ENCODE data around the gene SSU72. TPM values are rescaled to one million over a fixed set of nuclear protein-coding genes. Genes with fewer than 3 reads are reported as not detected.

SSU72 gene
- total RNA-seq, 2 donors from 2014 or later = 120 to 175 TPM

DNA sequence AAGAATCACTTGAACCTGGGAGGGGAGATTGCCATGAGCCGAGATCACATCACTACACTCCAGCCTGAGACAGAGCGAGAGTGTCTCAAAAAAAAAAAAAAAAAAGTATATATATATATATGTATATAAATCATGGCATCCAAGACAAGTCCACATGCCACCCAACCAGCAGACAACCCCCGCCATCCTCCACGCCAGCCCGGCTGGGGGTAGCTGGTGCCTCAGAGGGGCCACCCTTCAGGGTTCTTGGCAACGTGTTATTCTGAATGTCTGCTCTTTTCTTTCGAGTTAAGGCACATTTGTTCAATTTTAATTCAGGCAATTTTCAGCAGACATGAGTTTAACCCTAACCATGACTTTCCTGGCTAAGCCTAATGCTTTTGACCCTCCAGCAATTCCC lies 24.6 kb downstream of the SSU72 start:
- intact Hi-C loops (cut with DNase I) = no loop called here
- Histone ChIP-seq H3K36me3 (no peaks in the 10 kb centered on the region), H3K27me3 (no peaks in the 10 kb centered on the region), H3K4me1 (no peaks in the 10 kb centered on the region), H3K9ac (ENCODE audit: low read depth in 2 of 2, low read length in 2 of 2) (no peak overlapping the region), H3K27ac (no peak overlapping the region), H3K4me3 (no peak overlapping the region), H3K9me3 (no peaks in the 10 kb centered on the region)
- DNase-seq = no peak
- TF ChIP-seq, protein P1, sequence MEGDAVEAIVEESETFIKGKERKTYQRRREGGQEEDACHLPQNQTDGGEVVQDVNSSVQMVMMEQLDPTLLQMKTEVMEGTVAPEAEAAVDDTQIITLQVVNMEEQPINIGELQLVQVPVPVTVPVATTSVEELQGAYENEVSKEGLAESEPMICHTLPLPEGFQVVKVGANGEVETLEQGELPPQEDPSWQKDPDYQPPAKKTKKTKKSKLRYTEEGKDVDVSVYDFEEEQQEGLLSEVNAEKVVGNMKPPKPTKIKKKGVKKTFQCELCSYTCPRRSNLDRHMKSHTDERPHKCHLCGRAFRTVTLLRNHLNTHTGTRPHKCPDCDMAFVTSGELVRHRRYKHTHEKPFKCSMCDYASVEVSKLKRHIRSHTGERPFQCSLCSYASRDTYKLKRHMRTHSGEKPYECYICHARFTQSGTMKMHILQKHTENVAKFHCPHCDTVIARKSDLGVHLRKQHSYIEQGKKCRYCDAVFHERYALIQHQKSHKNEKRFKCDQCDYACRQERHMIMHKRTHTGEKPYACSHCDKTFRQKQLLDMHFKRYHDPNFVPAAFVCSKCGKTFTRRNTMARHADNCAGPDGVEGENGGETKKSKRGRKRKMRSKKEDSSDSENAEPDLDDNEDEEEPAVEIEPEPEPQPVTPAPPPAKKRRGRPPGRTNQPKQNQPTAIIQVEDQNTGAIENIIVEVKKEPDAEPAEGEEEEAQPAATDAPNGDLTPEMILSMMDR (IDR thresholded peaks at IDR 0.05) = no peak

DNA sequence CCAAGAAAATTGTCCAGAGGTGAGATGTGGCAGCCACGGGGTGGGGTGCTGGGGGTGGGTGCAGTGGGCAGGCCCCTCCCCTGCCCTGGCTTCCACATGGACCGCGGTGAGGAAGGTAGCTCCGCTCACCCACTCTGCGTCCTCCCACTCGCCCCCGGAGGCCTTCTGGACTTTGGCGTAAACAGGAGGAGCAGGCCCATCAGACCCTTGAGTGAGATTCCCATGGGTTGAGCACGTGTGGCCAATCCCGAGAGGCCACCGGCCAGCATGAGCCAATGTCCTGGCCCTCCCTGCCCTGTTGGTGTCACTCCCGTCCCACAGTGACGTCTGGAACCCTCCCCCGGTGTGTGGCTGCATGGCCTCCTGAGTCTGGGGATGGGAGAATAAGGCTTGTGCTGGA lies 26.1 kb downstream of the SSU72 start:
- Histone ChIP-seq H3K9me3 (no peaks in the 10 kb centered on the region), H3K4me1 (no peaks in the 10 kb centered on the region)
- TF ChIP-seq, protein P1 (IDR thresholded peaks at IDR 0.05) = no peak

DNA sequence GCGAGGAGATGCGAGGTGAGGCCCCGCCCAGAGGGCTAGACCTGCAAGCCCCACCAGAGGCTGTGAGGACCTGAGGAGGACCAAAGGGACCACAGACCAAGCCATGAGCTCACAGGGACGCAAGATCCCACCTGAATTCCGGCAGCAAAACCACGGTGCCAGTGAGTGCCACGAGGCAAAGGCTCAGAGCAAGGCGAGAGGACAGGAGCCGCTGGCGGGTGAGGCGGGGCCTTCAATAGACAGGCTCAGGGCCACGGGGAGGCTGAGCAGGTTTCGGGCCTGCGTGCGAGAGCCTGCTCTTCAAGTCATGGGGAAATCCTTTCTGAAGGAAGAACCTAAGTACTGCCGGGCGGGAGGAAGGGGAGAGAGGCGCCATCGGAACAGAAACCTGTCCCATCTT lies 27.2 kb downstream of the SSU72 start:
- intact Hi-C loops (cut with DNase I) = no loop called here
- Histone ChIP-seq H3K9ac (ENCODE audit: low read depth in 2 of 2, low read length in 2 of 2) (no peak overlapping the region), H3K27ac (no peak overlapping the region), H3K4me3 (no peak overlapping the region), H3K4me1 (no peaks in the 10 kb centered on the region), H3K36me3 (no peaks in the 10 kb centered on the region), H3K27me3 (no peaks in the 10 kb centered on the region), H3K9me3 (no peaks in the 10 kb centered on the region)
- no peak for DNase-seq
- TF ChIP-seq, protein P1 (IDR thresholded peaks at IDR 0.05) = no peak

More for the DNA sequence above, 26.1 kb downstream of the SSU72 start:
- intact Hi-C loops (cut with DNase I) = no loop called here
- no peak overlapping the region for H3K4me3 ChIP-seq
- no peak overlapping the region for H3K9ac ChIP-seq (ENCODE audit: low read depth in 2 of 2, low read length in 2 of 2)
- H3K27me3 ChIP-seq = no peaks in the 10 kb centered on the region
- H3K36me3 ChIP-seq = no peaks in the 10 kb centered on the region
- DNase-seq = no peak
- H3K27ac ChIP-seq = no peak overlapping the region

DNA sequence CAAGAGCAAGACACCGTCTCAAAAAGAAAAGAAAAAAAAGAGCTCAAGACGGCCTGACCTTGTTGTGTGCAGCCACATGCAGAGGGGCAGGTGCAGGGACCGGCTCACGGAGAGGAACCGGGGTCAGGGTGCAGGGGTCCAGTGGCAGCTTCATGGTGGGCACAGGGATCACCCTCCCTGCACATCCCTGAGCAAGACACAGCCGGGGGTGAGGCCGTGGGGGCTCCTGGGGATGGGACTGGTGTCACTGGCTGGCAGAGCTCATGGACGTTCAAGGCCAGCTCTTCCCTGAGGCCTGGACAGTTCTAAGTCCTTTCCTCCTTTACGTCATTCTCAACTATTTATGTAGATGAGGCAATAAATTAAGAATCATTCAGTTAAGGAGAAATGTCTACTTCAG lies 27.7 kb downstream of the SSU72 start:
- TF ChIP-seq, protein P1 (IDR thresholded peaks at IDR 0.05) = no peak
- no peak overlapping the region for H3K4me3 ChIP-seq
- intact Hi-C loops (cut with DNase I) = no loop called here

DNA sequence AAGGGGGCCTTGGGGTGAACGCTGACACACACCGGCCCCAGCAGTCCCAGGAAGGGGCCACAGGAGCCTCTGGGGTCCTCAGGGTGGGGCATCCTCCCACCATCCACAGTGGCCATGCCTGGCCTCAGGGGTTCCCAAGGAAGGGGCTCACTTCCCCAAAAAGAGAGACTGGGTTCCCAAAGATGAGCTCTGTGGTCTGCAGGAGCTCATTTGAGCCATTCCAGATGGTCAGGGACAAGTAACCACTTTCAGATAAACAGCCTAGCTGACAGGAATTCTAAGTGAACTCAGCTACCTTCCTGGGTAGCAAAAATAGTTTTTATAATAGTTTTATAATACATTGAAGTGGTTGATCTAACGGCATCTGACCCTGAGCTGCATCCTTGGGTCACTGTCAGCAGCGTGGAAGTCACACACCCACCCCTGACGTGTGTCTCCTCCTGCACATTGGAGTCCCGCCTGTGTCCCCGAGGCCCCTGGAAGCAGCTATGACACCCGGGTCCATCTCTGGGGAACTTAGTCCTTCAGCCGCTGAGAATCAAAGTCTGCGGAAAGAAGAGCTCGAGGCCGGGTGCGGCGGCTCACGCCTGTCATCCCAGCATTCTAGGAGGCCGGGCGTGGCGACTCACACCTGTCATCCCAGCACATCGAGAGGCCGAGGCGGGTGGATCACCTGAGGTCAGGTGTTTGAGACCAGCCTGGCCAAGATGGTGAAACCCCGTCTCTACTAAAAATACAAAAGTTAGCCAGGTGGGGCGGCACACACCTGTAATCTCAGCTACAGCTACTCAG lies 28.5 kb downstream of the SSU72 start:
- TF ChIP-seq, protein P1 (IDR thresholded peaks at IDR 0.05) = no peak
- H3K27me3 ChIP-seq = no peaks in the 10 kb centered on the region

More for the DNA sequence above, 27.7 kb downstream of the SSU72 start:
- H3K27ac ChIP-seq = no peak overlapping the region
- no peaks in the 10 kb centered on the region for H3K9me3 ChIP-seq
- H3K4me1 ChIP-seq = no peaks in the 10 kb centered on the region
- no peak overlapping the region for H3K9ac ChIP-seq (ENCODE audit: low read depth in 2 of 2, low read length in 2 of 2)
- no peak for DNase-seq
- H3K36me3 ChIP-seq = no peaks in the 10 kb centered on the region
- H3K27me3 ChIP-seq = no peaks in the 10 kb centered on the region

More for the DNA sequence above, 28.5 kb downstream of the SSU72 start:
- intact Hi-C loops (cut with DNase I) = no loop called here
- Histone ChIP-seq H3K9me3 (no peaks in the 10 kb centered on the region), H3K9ac (ENCODE audit: low read depth in 2 of 2, low read length in 2 of 2) (no peak overlapping the region), H3K4me3 (no peak overlapping the region), H3K36me3 (no peaks in the 10 kb centered on the region), H3K27ac (no peak overlapping the region), H3K4me1 (no peaks in the 10 kb centered on the region)
- DNase-seq = no peak

Data from colonic mucosa (tissue), 4 donors.